Mesothelial cell of epicardium (in vitro differentiated cells): ENCODE measurements around the gene TEDDM1. TPM values are rescaled to one million over a fixed set of nuclear protein-coding genes. Genes with fewer than 3 reads are reported as not detected.

Experiments
- DNase-seq, 2 experiments: peaks; one replicate each; pipeline ENCODE4 v3.0.0; 2021; ENCODE audit warnings: low spot score in 2 of 2; ENCODE audit not compliant: unreplicated experiment in 2 of 2
- H3K27ac Mint-ChIP-seq: 2 replicates; pipeline ENCODE4 v1.8.0; 2021; ENCODE audit warnings: mixed read lengths
- H3K27me3 Mint-ChIP-seq: 2 replicates; pipeline ENCODE4 v1.8.0; 2021; ENCODE audit warnings: low read depth, mixed read lengths
- H3K36me3 Mint-ChIP-seq: 2 replicates; pipeline ENCODE4 v1.8.0; 2021; ENCODE audit warnings: mixed read lengths
- H3K4me1 Mint-ChIP-seq: 2 replicates; pipeline ENCODE4 v1.8.0; 2021; ENCODE audit warnings: mixed read lengths
- H3K4me3 Mint-ChIP-seq: 2 replicates; pipeline ENCODE4 v1.8.0; 2021; ENCODE audit warnings: mild to moderate bottlenecking, moderate library complexity, mixed read lengths
- H3K9me3 Mint-ChIP-seq: 2 replicates; pipeline ENCODE4 v1.8.0; 2021; ENCODE audit warnings: mixed read lengths
- total RNA-seq: library from RNA; stranded (reverse); gene quantifications from 3 replicates; pipeline ENCODE4 v1.2.1, GENCODE V29; 2021
- TF ChIP-seq, protein P1 (sequence below): fragments of 200-600 bp; sonication (generic); IDR thresholded peaks from one replicate; pipeline ENCODE4 v1.5.0; 2021; ENCODE audit warnings: antibody characterized with exemption; ENCODE audit not compliant: unreplicated experiment

The TEDDM1 gene
- total RNA-seq, 1 donor from 2014 or later, result not detected

GRCh38 chr1:182442333-182442732, 41.9 kb upstream of the TEDDM1 start:
- TF ChIP-seq, protein P1, sequence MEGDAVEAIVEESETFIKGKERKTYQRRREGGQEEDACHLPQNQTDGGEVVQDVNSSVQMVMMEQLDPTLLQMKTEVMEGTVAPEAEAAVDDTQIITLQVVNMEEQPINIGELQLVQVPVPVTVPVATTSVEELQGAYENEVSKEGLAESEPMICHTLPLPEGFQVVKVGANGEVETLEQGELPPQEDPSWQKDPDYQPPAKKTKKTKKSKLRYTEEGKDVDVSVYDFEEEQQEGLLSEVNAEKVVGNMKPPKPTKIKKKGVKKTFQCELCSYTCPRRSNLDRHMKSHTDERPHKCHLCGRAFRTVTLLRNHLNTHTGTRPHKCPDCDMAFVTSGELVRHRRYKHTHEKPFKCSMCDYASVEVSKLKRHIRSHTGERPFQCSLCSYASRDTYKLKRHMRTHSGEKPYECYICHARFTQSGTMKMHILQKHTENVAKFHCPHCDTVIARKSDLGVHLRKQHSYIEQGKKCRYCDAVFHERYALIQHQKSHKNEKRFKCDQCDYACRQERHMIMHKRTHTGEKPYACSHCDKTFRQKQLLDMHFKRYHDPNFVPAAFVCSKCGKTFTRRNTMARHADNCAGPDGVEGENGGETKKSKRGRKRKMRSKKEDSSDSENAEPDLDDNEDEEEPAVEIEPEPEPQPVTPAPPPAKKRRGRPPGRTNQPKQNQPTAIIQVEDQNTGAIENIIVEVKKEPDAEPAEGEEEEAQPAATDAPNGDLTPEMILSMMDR, result no peak
- Mint-ChIP-seq H3K4me3 (no peak overlapping the region), H3K36me3 (peaks cover 2% of the 10 kb centered on the region), H3K27me3 (peaks cover 3% of the 10 kb centered on the region), H3K27ac (no peak overlapping the region), H3K9me3 (peaks cover 10% of the 10 kb centered on the region), H3K4me1 (no peaks in the 10 kb centered on the region)
- DNase-seq, result no peak

DNA sequence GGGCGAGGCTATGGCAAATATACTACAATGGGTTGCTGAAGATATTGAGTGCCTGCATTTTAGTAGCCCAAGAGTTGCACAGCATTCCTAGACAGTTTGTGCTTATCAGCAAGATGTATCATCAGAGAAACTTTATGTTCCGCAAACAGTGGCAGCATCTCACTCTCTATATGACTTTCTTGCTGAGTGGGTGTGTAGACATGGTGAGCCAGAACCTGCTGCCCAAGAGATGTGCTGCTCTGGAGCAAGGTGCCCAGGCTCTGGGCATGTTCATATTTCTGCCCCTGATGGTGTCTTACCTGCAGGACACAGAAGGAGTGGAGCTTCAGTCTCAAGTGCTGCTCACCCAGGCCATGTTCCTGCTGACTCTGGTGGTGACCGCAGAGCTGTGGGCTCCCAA, 41.3 kb upstream of the TEDDM1 start:
- H3K27ac Mint-ChIP-seq, result no peak overlapping the region
- peaks cover 3% of the 10 kb centered on the region for H3K27me3 Mint-ChIP-seq

GRCh38 chr1:182438326-182438725, 37.9 kb upstream of the TEDDM1 start:
- H3K4me1 Mint-ChIP-seq, result no peaks in the 10 kb centered on the region
- H3K4me3 Mint-ChIP-seq, result no peak overlapping the region
- H3K36me3 Mint-ChIP-seq, result peaks cover 2% of the 10 kb centered on the region
- peaks cover 10% of the 10 kb centered on the region for H3K9me3 Mint-ChIP-seq
- no peak overlapping the region for H3K27ac Mint-ChIP-seq
- DNase-seq, result no peak
- TF ChIP-seq, protein P1, result no peak
- peaks cover 3% of the 10 kb centered on the region for H3K27me3 Mint-ChIP-seq

More for the DNA sequence above, 41.3 kb upstream of the TEDDM1 start:
- TF ChIP-seq, protein P1, result no peak
- H3K4me3 Mint-ChIP-seq, result no peak overlapping the region
- no peaks in the 10 kb centered on the region for H3K4me1 Mint-ChIP-seq
- peaks cover 10% of the 10 kb centered on the region for H3K9me3 Mint-ChIP-seq
- no peak for DNase-seq
- H3K36me3 Mint-ChIP-seq, result peaks cover 2% of the 10 kb centered on the region

DNA sequence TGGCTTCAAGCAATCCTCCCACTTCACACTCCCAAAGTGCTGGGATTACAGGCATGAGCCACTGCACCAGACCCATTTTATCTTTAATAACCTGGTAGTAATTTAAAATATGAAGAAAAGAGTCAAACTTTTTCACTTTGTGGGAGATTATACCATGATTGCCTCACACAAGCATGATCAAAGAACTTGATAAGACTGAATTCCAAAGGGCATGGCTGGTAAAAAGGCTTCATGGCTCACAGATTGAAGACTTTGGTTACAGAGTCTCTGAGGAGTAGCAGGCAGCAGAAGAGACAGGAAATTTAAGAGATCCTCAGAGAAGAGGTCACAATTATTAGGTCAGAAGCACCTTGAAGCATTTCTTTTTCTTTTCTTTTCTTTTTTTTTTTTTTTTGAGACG, 33.1 kb upstream of the TEDDM1 start:
- Mint-ChIP-seq H3K4me1 (no peaks in the 10 kb centered on the region), H3K9me3 (peaks cover 9% of the 10 kb centered on the region), H3K4me3 (no peak overlapping the region), H3K27ac (no peak overlapping the region), H3K36me3 (peaks cover 2% of the 10 kb centered on the region), H3K27me3 (peaks cover 3% of the 10 kb centered on the region)
- TF ChIP-seq, protein P1, result no peak
- no peak for DNase-seq

GRCh38 chr1:182431278-182431677, 30.8 kb upstream of the TEDDM1 start:
- DNase-seq, result no peak
- no peak overlapping the region for H3K27ac Mint-ChIP-seq
- H3K36me3 Mint-ChIP-seq, result no peaks in the 10 kb centered on the region
- H3K9me3 Mint-ChIP-seq, result no peaks in the 10 kb centered on the region
- peaks cover 4% of the 10 kb centered on the region for H3K27me3 Mint-ChIP-seq
- H3K4me3 Mint-ChIP-seq, result no peak overlapping the region
- TF ChIP-seq, protein P1, result no peak
- H3K4me1 Mint-ChIP-seq, result no peaks in the 10 kb centered on the region
